MM.1S (cell line): Measurements from ENCODE around the gene RGL2.
A peak's percentile ranks its signal among the peaks of the same experiment; 100 is the strongest.

Experiments used
- DNase-seq: peaks from one replicate; pipeline ENCODE4 v3.0.0-alpha.2; 2015
- H2AFZ ChIP-seq: fragments of 300-600 bp; sonication (generic); 2 replicates; pipeline ENCODE4 v1.6.0; 2016; ENCODE audit warnings: antibody characterized with exemption, low read length
- H3F3A ChIP-seq: fragments of 300-600 bp; sonication (generic); 2 replicates; pipeline ENCODE4 v1.6.1; 2016; ENCODE audit warnings: mild to moderate bottlenecking, antibody characterized with exemption, low read length, moderate library complexity, mixed read lengths; ENCODE audit not compliant: insufficient read depth
- H3K27ac ChIP-seq: fragments of 300-600 bp; sonication (generic); 2 replicates; pipeline ENCODE4 v1.5.1; 2016; ENCODE audit warnings: mild to moderate bottlenecking, low read length
- H3K27me3 ChIP-seq: fragments of 300-600 bp; sonication (generic); replicated peaks from 2 replicates; pipeline ENCODE4 v1.6.0; 2016; ENCODE audit warnings: low read length; ENCODE audit not compliant: insufficient read depth
- H3K36me3 ChIP-seq: fragments of 300-600 bp; sonication (generic); replicated peaks from 2 replicates; pipeline ENCODE4 v1.6.1; 2016; ENCODE audit warnings: mild to moderate bottlenecking, low read length, mixed read lengths; ENCODE audit not compliant: insufficient read depth
- H3K4me1 ChIP-seq: fragments of 300-600 bp; sonication (generic); 2 replicates; pipeline ENCODE4 v1.6.1; 2016; ENCODE audit warnings: low read length, mixed read lengths
- H3K4me2 ChIP-seq: fragments of 300-600 bp; sonication (generic); 2 replicates; pipeline ENCODE4 v1.6.0; 2016; ENCODE audit warnings: low read depth, low read length
- H3K4me3 ChIP-seq: fragments of 300-600 bp; sonication (generic); 2 replicates; pipeline ENCODE4 v1.5.1; 2016; ENCODE audit warnings: low read length, mixed read lengths
- H3K79me2 ChIP-seq: fragments of 300-600 bp; sonication (generic); 2 replicates; pipeline ENCODE4 v1.6.1; 2016; ENCODE audit warnings: mixed run types, low read length, mixed read lengths
- H3K9ac ChIP-seq: fragments of 300-600 bp; sonication (generic); 2 replicates; pipeline ENCODE4 v1.6.1; 2016; ENCODE audit warnings: low read length, mixed read lengths
- H3K9me2 ChIP-seq: fragments of 300-600 bp; sonication (generic); replicated peaks from 2 replicates; pipeline ENCODE4 v1.6.1; 2016; ENCODE audit warnings: mild to moderate bottlenecking, low read length, mixed read lengths; ENCODE audit not compliant: insufficient read depth
- H3K9me3 ChIP-seq: fragments of 300-600 bp; sonication (generic); replicated peaks from 2 replicates; pipeline ENCODE4 v1.6.1; 2016; ENCODE audit warnings: mild to moderate bottlenecking, low read length, mixed read lengths; ENCODE audit not compliant: insufficient read depth
- H4K20me1 ChIP-seq: fragments of 300-600 bp; sonication (generic); 2 replicates; pipeline ENCODE4 v1.6.1; 2016; ENCODE audit warnings: mild to moderate bottlenecking, low read length, moderate library complexity, mixed read lengths; ENCODE audit not compliant: insufficient read depth
- CTCF ChIP-seq: fragments of 300-600 bp; sonication (generic); IDR thresholded peaks from 2 replicates; pipeline ENCODE4 v1.5.1; 2016; ENCODE audit warnings: antibody characterized with exemption, low read length, mixed read lengths
- EZH2 ChIP-seq: fragments of 300-600 bp; sonication (generic); optimal IDR thresholded peaks from 2 replicates; pipeline ENCODE3; 2017; ENCODE audit warnings: low read depth, mild to moderate bottlenecking, antibody characterized with exemption, low read length, mixed read lengths
- EZH2phosphoT487 ChIP-seq: fragments of 300-600 bp; sonication (generic); IDR thresholded peaks from 2 replicates; pipeline ENCODE4 v1.6.1; 2018; ENCODE audit warnings: antibody characterized with exemption, low read length

RGL2 gene

DNA sequence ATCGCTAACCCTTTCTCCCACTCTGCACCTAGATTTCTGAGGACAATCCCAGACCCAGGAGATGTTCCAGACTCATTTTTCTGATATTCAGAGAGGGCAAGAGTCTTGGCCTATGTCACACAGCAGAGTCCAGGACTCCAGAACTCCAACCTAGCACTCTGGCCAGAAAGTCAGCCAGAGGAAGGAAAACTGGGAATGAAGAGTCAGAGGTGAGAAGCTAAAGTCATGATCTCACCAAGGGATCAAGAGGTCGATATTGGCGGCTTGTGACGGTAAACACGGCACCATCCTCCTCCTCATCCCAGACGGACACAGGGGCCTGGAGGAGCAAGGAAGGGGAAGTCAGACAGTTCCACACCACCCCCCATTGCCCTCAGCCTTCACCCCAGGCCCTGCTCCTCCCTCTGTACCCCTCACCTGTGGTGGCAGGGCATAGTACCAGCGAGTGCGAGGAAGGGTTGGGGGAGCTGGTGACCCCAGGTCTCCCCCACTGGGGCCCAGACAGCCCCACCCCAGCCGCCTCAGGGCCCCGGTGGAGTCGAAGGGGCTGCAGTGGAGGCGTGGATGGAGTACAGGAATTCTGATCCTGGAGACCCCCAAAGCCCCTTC is 1.8 kb downstream of the RGL2 start:
- no peak overlapping the region for H3K4me3 ChIP-seq
- no peak overlapping the region for H2AFZ ChIP-seq

DNA sequence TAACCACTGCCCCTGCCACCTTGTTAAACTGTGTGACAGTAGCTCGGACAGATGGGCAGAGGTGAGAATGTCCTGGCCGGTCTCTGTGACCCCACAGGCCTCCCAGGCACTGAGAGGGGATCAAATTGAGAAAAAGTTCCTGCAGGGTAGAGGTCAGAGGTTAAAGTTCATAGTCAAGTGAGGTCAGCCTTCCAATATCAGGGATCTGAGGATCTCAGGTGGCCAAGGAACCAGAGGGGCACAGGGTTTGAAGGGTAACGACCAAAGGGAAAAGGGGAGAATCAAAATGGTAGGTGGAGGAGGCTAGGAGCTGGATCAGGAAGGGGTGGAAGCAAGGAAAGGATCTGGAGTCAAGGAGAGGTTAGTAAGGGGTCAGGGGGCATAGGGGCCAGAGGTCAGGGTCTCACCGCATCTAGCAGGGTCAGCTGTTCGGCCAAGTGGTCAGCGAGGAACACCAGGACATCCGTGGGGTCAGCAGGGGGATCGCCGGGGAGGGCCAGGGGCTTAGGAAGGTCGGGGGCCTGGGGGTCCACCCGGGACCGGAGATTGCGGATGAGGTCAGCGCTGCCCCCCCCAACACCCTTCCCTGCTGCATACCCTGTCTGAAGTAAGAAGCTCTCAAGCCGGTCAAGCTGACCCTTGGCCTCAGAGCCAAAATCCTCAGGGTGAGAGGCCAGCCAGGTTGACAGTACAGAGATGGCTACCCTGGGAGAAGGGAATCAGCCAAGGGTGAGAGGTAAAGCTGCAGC is 2.9 kb downstream of the RGL2 start:
- Histone ChIP-seq H3K9me3 (no peaks in the 10 kb centered on the region), H3K9me2 (no peaks in the 10 kb centered on the region), H3K4me1 (peaks cover 9% of the 10 kb centered on the region), H3F3A (peaks cover 23% of the 10 kb centered on the region), H3K4me2 (no peak overlapping the region), H4K20me1 (no peaks in the 10 kb centered on the region), H3K9ac (no peak overlapping the region), H3K4me3 (no peak overlapping the region), H3K36me3 (no peaks in the 10 kb centered on the region), H2AFZ (no peak overlapping the region), H3K79me2 (peaks cover 25% of the 10 kb centered on the region), H3K27me3 (no peaks in the 10 kb centered on the region), H3K27ac (no peak overlapping the region)
- no peak for DNase-seq
- no peak for TF ChIP-seq EZH2
- no peak for TF ChIP-seq EZH2phosphoT487
- TF ChIP-seq CTCF, result no peak

More for the DNA sequence above, 1.8 kb downstream of the RGL2 start:
- no peaks in the 10 kb centered on the region for H4K20me1 ChIP-seq
- no peak for DNase-seq
- peaks cover 25% of the 10 kb centered on the region for H3F3A ChIP-seq
- peak overlapping the region; percentile 43; the same call in 1 of the 2 replicates for H3K9ac ChIP-seq
- H3K9me3 ChIP-seq, result no peaks in the 10 kb centered on the region
- no peaks in the 10 kb centered on the region for H3K27me3 ChIP-seq
- H3K4me1 ChIP-seq, result peaks cover 7% of the 10 kb centered on the region
- H3K27ac ChIP-seq, result no peak overlapping the region
- no peak for TF ChIP-seq EZH2phosphoT487
- no peak for TF ChIP-seq EZH2
- no peak for TF ChIP-seq CTCF
- H3K79me2 ChIP-seq, result peaks cover 14% of the 10 kb centered on the region; the same call in 1 of the 2 replicates
- peak overlapping the region; percentile 56; the same call in 1 of the 2 replicates for H3K4me2 ChIP-seq
- H3K9me2 ChIP-seq, result no peaks in the 10 kb centered on the region
- H3K36me3 ChIP-seq, result no peaks in the 10 kb centered on the region

DNA sequence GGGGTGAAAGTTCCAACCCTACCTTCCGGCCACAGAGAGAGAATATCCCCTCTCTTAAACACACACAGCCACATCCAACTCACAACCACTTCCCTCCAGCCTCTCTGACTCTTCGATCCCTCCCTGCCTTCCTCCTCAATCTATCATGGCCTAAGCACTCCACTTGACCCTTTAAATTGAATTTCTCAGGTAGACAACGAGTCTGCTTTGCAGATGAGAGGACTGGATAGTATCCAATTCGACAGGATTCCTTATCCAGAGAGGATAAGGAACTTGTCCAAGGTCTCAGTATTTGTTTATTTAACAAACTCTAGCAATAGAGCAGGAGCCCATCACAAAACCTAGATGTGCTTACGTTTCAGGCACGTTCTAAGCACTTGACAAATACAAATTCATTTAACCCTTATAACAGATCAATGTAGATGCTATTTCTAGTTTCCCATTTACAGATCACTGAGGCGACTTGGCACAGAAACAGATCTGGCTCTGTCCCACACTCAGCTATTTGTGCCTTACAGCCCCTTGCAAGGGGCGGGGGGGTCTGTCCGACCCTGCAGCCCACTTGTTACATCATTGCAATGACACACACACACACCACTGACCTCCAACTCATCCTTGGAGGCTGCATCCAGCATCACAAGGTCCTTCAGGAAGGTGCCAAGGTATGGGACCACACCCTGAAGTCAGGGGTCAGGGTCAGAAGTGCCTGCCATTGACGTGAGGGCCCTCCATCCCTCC is 4.5 kb downstream of the RGL2 start:
- Histone ChIP-seq H2AFZ (no peak overlapping the region), H3K79me2 (peaks cover 40% of the 10 kb centered on the region), H3K9me3 (no peaks in the 10 kb centered on the region), H3K4me2 (no peak overlapping the region), H4K20me1 (no peaks in the 10 kb centered on the region), H3K27me3 (no peaks in the 10 kb centered on the region), H3K4me1 (peaks cover 15% of the 10 kb centered on the region), H3K36me3 (no peaks in the 10 kb centered on the region), H3K4me3 (no peak overlapping the region), H3F3A (peaks cover 12% of the 10 kb centered on the region), H3K9me2 (no peaks in the 10 kb centered on the region), H3K27ac (no peak overlapping the region), H3K9ac (no peak overlapping the region)
- no peak for DNase-seq
- TF ChIP-seq EZH2phosphoT487 (no peak), CTCF (no peak), EZH2 (no peak)
